ENCODE data around the gene RNF157. TPM values are rescaled to one million over a fixed set of nuclear protein-coding genes. Genes with fewer than 3 reads are reported as not detected.
A peak's percentile ranks its signal among the peaks of the same experiment; 100 is the strongest.

The RNF157 gene
- total and polyA plus RNA-seq, 10 of the 15 experiments (the other 5 are each of a cell fraction or from before 2014, with no cell fraction given) = 1.4 to 15.9 (median 9.6) TPM

GRCh38 chr17:76182016-76182764, 58.1 kb downstream of the RNF157 start (continued):
- no peak for TF ChIP-seq ZNF592 (IDR thresholded peaks at IDR 0.05)
- TF ChIP-seq SUPT20H (IDR thresholded peaks at IDR 0.05; ENCODE audit: borderline replicate concordance, control insufficient read depth, low read depth, low read length) = no peak
- TF ChIP-seq, protein P1, sequence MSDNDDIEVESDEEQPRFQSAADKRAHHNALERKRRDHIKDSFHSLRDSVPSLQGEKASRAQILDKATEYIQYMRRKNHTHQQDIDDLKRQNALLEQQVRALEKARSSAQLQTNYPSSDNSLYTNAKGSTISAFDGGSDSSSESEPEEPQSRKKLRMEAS (IDR thresholded peaks at IDR 0.05; ENCODE audit: low read depth, low read length) = peak; percentile 72; the same call in 1 of the 2 replicates
- TF ChIP-seq GATAD2B (conservative IDR thresholded peaks at IDR 0.05; ENCODE audit: low read depth) = no peak
- no peak for TF ChIP-seq RELA (IDR thresholded peaks at IDR 0.05; ENCODE audit: borderline replicate concordance, partially characterized antibody)
- peak in 1 of 2 experiments; percentile 62; a peak in 1 of 4 replicates for TF ChIP-seq ETV6 (conservative IDR thresholded peaks at IDR 0.05 in 1 of 2, IDR thresholded peaks at IDR 0.05 in 1 of 2; ENCODE audit: borderline replicate concordance in 1 of 2, low read depth in 1 of 2)
- 0 out of 2 replicates have a peak, but pooled peaks have one; percentile 18 for TF ChIP-seq PKNOX1 (IDR thresholded peaks at IDR 0.05)
- TF ChIP-seq YBX1 (IDR thresholded peaks at IDR 0.05) = no peak
- TF ChIP-seq CBX5 (IDR thresholded peaks at IDR 0.05; ENCODE audit: low read depth) = no peak
- TF ChIP-seq ZSCAN29 (IDR thresholded peaks at IDR 0.05) = no peak
- no peak for TF ChIP-seq TCF7 (IDR thresholded peaks at IDR 0.05; ENCODE audit: borderline replicate concordance)
- TF ChIP-seq YY1 (IDR thresholded peaks at IDR 0.05; ENCODE audit: low read depth, low read length) = peak; percentile 76
- TF ChIP-seq POLR2AphosphoS2 (IDR thresholded peaks at IDR 0.05; ENCODE audit: low read depth, low read length) = no peak
- no peak for TF ChIP-seq STAT1 (conservative IDR thresholded peaks at IDR 0.05)
- TF ChIP-seq SUZ12 (IDR thresholded peaks at IDR 0.05; ENCODE audit: unreplicated experiment) = no peak
- peak; percentile 81 for TF ChIP-seq RAD21 (IDR thresholded peaks at IDR 0.05; ENCODE audit: insufficient read depth, low read depth, low read length)
- TF ChIP-seq ZBTB33 (IDR thresholded peaks at IDR 0.05) = no peak
- 0 out of 2 replicates have a peak, but pooled peaks have one; percentile 22 for TF ChIP-seq MTA2 (IDR thresholded peaks at IDR 0.05; ENCODE audit: low read depth)
- peak; percentile 21 for TF ChIP-seq SP1 (IDR thresholded peaks at IDR 0.05; ENCODE audit: low read depth, low read length)
- TF ChIP-seq RCOR1 (conservative IDR thresholded peaks at IDR 0.05; ENCODE audit: low read depth, low read length) = no peak
- TF ChIP-seq, protein P2, sequence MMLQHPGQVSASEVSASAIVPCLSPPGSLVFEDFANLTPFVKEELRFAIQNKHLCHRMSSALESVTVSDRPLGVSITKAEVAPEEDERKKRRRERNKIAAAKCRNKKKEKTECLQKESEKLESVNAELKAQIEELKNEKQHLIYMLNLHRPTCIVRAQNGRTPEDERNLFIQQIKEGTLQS (IDR thresholded peaks at IDR 0.05; ENCODE audit: borderline replicate concordance, extremely low read depth, low read depth, low read length) = no peak
- peak; percentile 33; the same call in 1 of the 2 replicates for TF ChIP-seq CHD2 (IDR thresholded peaks at IDR 0.05; ENCODE audit: borderline replicate concordance, low read depth, low read length)

All from GM12878 (cell line).